H9 (cell line): ENCODE measurements around the gene PTCH1. TPM values are rescaled to one million over a fixed set of nuclear protein-coding genes. Genes with fewer than 3 reads are reported as not detected.

ENCODE experiments used
- DNase-seq: peaks from one replicate; pipeline ENCODE4 v3.0.0-alpha.2; 2017
- H2AFZ ChIP-seq: one replicate; pipeline ENCODE4 v1.6.1; 2013; ENCODE audit warnings: mild to moderate bottlenecking, low read length, control low read depth, moderate library complexity
- H2AK5ac ChIP-seq: 2 replicates; pipeline ENCODE4 v1.6.1; 2013; ENCODE audit warnings: low read length, control low read depth, mixed read lengths; ENCODE audit not compliant: insufficient read length
- H2BK120ac ChIP-seq: one replicate; pipeline ENCODE4 v1.6.1; 2013; ENCODE audit warnings: low read depth, mild to moderate bottlenecking, low read length, control low read depth, inconsistent platforms; ENCODE audit not compliant: poor library complexity, severe bottlenecking
- H2BK12ac ChIP-seq: 2 replicates; pipeline ENCODE4 v1.6.1; 2013; ENCODE audit warnings: low read length, control low read depth, mixed read lengths, low read depth; ENCODE audit not compliant: insufficient read length
- H2BK15ac ChIP-seq: 2 replicates; pipeline ENCODE4 v1.6.1; 2013; ENCODE audit warnings: low read depth, low read length, control low read depth
- H2BK20ac ChIP-seq: one replicate; pipeline ENCODE4 v1.6.1; 2013; ENCODE audit warnings: low read depth, mild to moderate bottlenecking, low read length, control low read depth, inconsistent platforms; ENCODE audit not compliant: poor library complexity, severe bottlenecking
- H2BK5ac ChIP-seq: 2 replicates; pipeline ENCODE4 v1.6.1; 2013; ENCODE audit warnings: low read length, control low read depth, mixed read lengths; ENCODE audit not compliant: insufficient read length
- H3K14ac ChIP-seq: 2 replicates; pipeline ENCODE4 v1.6.1; 2013; ENCODE audit warnings: low read length, control low read depth; ENCODE audit not compliant: insufficient read depth
- H3K18ac ChIP-seq: 2 replicates; pipeline ENCODE4 v1.6.1; 2013; ENCODE audit warnings: low read depth, mild to moderate bottlenecking, mixed read lengths, low read length, control low read depth; ENCODE audit not compliant: insufficient read length
- H3K23ac ChIP-seq: 2 replicates; pipeline ENCODE4 v1.6.1; 2013; ENCODE audit warnings: low read length, control low read depth, mixed read lengths, low read depth; ENCODE audit not compliant: insufficient read length
- H3K23me2 ChIP-seq: 2 replicates; pipeline ENCODE4 v1.6.1; 2013; ENCODE audit warnings: low read depth, mild to moderate bottlenecking, mixed read lengths, low read length, control low read depth; ENCODE audit not compliant: insufficient read length, poor library complexity, severe bottlenecking
- H3K27ac ChIP-seq: 2 replicates; pipeline ENCODE4 v1.5.1; 2013; ENCODE audit warnings: low read length, control low read depth, mixed read lengths, low read depth; ENCODE audit not compliant: insufficient read length
- H3K27me3 ChIP-seq: 2 replicates; pipeline ENCODE4 v1.6.1; 2013; ENCODE audit warnings: low read length, control low read depth, inconsistent platforms; ENCODE audit not compliant: insufficient read depth
- H3K4ac ChIP-seq: 2 replicates; pipeline ENCODE4 v1.6.1; 2013; ENCODE audit warnings: low read depth, mild to moderate bottlenecking, control low read depth, inconsistent platforms, low read length, moderate library complexity
- H3K4me1 ChIP-seq: 2 replicates; pipeline ENCODE4 v1.6.1; 2013; ENCODE audit warnings: low read length, control low read depth, inconsistent platforms; ENCODE audit not compliant: insufficient read depth
- H3K4me2 ChIP-seq: 2 replicates; pipeline ENCODE4 v1.6.1; 2013; ENCODE audit warnings: low read length, control low read depth, mixed read lengths; ENCODE audit not compliant: insufficient read length, insufficient read depth
- H3K56ac ChIP-seq: 2 replicates; pipeline ENCODE4 v1.6.1; 2013; ENCODE audit warnings: low read depth, mild to moderate bottlenecking, mixed read lengths, low read length, control low read depth; ENCODE audit not compliant: insufficient read length
- H3K79me1 ChIP-seq: 2 replicates; pipeline ENCODE4 v1.6.1; 2013; ENCODE audit warnings: low read depth, mild to moderate bottlenecking, moderate library complexity, low read length, control low read depth, inconsistent platforms; ENCODE audit not compliant: insufficient read depth, poor library complexity, severe bottlenecking
- H3K79me2 ChIP-seq: 2 replicates; pipeline ENCODE4 v1.6.1; 2013; ENCODE audit warnings: low read length, control low read depth, inconsistent platforms; ENCODE audit not compliant: insufficient read depth
- H3K9ac ChIP-seq: 2 replicates; pipeline ENCODE4 v1.6.1; 2013; ENCODE audit warnings: low read length, control low read depth, mixed read lengths; ENCODE audit not compliant: insufficient read length; ENCODE audit errors: extremely low read depth
- H3K9me3 ChIP-seq: one replicate; pipeline ENCODE4 v1.6.1; 2013; ENCODE audit warnings: low read depth, low read length, inconsistent platforms; ENCODE audit not compliant: control insufficient read depth
- H3T11ph ChIP-seq: one replicate; pipeline ENCODE4 v1.6.1; 2013; ENCODE audit warnings: mild to moderate bottlenecking, low read length, control low read depth, inconsistent platforms
- H4K20me1 ChIP-seq: one replicate; pipeline ENCODE4 v1.6.1; 2013; ENCODE audit not compliant: control insufficient read depth, insufficient read length, insufficient read depth
- H4K5ac ChIP-seq: 2 replicates; pipeline ENCODE4 v1.6.1; 2013; ENCODE audit warnings: low read depth, mild to moderate bottlenecking, mixed read lengths, low read length, control low read depth; ENCODE audit not compliant: insufficient read length
- H4K8ac ChIP-seq: replicated peaks from 2 replicates; pipeline ENCODE4 v1.6.1; 2013; ENCODE audit warnings: low read length, control low read depth, mixed read lengths, low read depth; ENCODE audit not compliant: insufficient read length
- H4K91ac ChIP-seq: 2 replicates; pipeline ENCODE4 v1.6.1; 2013; ENCODE audit warnings: low read depth, mild to moderate bottlenecking, moderate library complexity, mixed read lengths, low read length, control low read depth; ENCODE audit not compliant: insufficient read length
- H3K27ac Mint-ChIP-seq, 3 experiments: 2 replicates in 2 of 3; 3 replicates in 1 of 3; pipeline ENCODE4 v1.8.0; 2020 to 2021; ENCODE audit warnings: mixed read lengths in 3 of 3, mild to moderate bottlenecking in 1 of 3, moderate library complexity in 1 of 3
- H3K27me3 Mint-ChIP-seq: 2 replicates; pipeline ENCODE4 v1.8.0; 2021; ENCODE audit warnings: low read depth, mild to moderate bottlenecking, moderate library complexity, mixed read lengths
- H3K36me3 Mint-ChIP-seq, 3 experiments: 2 replicates in 2 of 3; 3 replicates in 1 of 3; pipeline ENCODE4 v1.8.0; 2020 to 2021; ENCODE audit warnings: low read depth in 3 of 3, mixed read lengths in 3 of 3; ENCODE audit not compliant: insufficient read depth in 1 of 3
- H3K4me1 Mint-ChIP-seq, 2 experiments: 2 replicates each; pipeline ENCODE4 v1.8.0; 2020; ENCODE audit warnings: mixed read lengths in 2 of 2
- H3K4me3 Mint-ChIP-seq, 2 experiments: 2 replicates in 1 of 2; 3 replicates in 1 of 2; pipeline ENCODE4 v1.8.0; 2020 to 2021; ENCODE audit warnings: mild to moderate bottlenecking in 2 of 2, mixed read lengths in 2 of 2, moderate library complexity in 1 of 2
- H3K9me3 Mint-ChIP-seq, 2 experiments: 2 replicates in 1 of 2; 3 replicates in 1 of 2; pipeline ENCODE4 v1.8.0; 2020; ENCODE audit warnings: mild to moderate bottlenecking in 2 of 2, mixed read lengths in 2 of 2, moderate library complexity in 1 of 2
- WGBS: extraction: QIAGEN DNeasy Blood & Tissue Kit; methylation state at CpG from one replicate; pipeline ENCODE4 v1.1.7; 2013; ENCODE audit warnings: missing lambda C conversion rate, low lambda C conversion rate, mixed read lengths; ENCODE audit not compliant: insufficient read length; ENCODE audit errors: extremely low coverage; 5-methylcytosine and 5-hydroxymethylcytosine counted together
- total RNA-seq: library from RNA; stranded (reverse); gene quantifications from 2 replicates; pipeline ENCODE4 v1.2.1, GENCODE V29; 2021
- TF ChIP-seq, protein P1 (sequence below): fragments of 200-600 bp; sonication (generic); conservative IDR thresholded peaks from 3 replicates; pipeline ENCODE4 v1.8.0; 2021; ENCODE audit warnings: antibody characterized with exemption, mild to moderate bottlenecking

The PTCH1 gene
- total RNA-seq, 1 experiment from 2014 or later = 9.1 TPM

GRCh38 chr9:95477441-95477840 lies 39.3 kb downstream of the PTCH1 start:
- no peak overlapping the region for H2BK12ac ChIP-seq
- no peaks in the 10 kb centered on the region for H3K23me2 ChIP-seq
- H3K9me3 ChIP-seq = no peaks in the 10 kb centered on the region
- H3T11ph ChIP-seq = no peak overlapping the region
- H2BK15ac ChIP-seq = no peak overlapping the region
- no peak overlapping the region for H4K8ac ChIP-seq
- Mint-ChIP-seq H3K9me3 (no peaks in the 10 kb centered on the region), H3K27ac (peak overlapping the region in 2 of 3 experiments; percentile 70 to 73; a peak in 5 of 7 replicates), H3K36me3 (peaks cover 16 to 56% (median 21%) of the 10 kb centered on the region in 3 experiments), H3K4me3 (0 out of 5 replicates have a peak overlapping the region, but pooled peaks of 1 of the 2 experiments have one; percentile 2), H3K4me1 (peaks cover 52 to 55% of the 10 kb centered on the region in 2 experiments), H3K27me3 (peaks cover 10% of the 10 kb centered on the region; the same call in 1 of the 2 replicates)
- DNase-seq = no peak
- no peak overlapping the region for H4K91ac ChIP-seq
- no peak overlapping the region for H3K18ac ChIP-seq
- no peak overlapping the region for H3K56ac ChIP-seq
- no peak overlapping the region for H3K14ac ChIP-seq
- H2AK5ac ChIP-seq = no peak overlapping the region
- no peak overlapping the region for H3K27ac ChIP-seq
- H3K79me1 ChIP-seq = no peaks in the 10 kb centered on the region
- H3K4me2 ChIP-seq = no peak overlapping the region
- H2BK120ac ChIP-seq = no peak overlapping the region
- no peaks in the 10 kb centered on the region for H3K79me2 ChIP-seq
- H2AFZ ChIP-seq = no peak overlapping the region
- TF ChIP-seq, protein P1, sequence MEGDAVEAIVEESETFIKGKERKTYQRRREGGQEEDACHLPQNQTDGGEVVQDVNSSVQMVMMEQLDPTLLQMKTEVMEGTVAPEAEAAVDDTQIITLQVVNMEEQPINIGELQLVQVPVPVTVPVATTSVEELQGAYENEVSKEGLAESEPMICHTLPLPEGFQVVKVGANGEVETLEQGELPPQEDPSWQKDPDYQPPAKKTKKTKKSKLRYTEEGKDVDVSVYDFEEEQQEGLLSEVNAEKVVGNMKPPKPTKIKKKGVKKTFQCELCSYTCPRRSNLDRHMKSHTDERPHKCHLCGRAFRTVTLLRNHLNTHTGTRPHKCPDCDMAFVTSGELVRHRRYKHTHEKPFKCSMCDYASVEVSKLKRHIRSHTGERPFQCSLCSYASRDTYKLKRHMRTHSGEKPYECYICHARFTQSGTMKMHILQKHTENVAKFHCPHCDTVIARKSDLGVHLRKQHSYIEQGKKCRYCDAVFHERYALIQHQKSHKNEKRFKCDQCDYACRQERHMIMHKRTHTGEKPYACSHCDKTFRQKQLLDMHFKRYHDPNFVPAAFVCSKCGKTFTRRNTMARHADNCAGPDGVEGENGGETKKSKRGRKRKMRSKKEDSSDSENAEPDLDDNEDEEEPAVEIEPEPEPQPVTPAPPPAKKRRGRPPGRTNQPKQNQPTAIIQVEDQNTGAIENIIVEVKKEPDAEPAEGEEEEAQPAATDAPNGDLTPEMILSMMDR = no peak
- H4K5ac ChIP-seq = no peak overlapping the region
- no peaks in the 10 kb centered on the region for H4K20me1 ChIP-seq
- no peak overlapping the region for H3K4ac ChIP-seq
- peaks cover 9% of the 10 kb centered on the region for H3K4me1 ChIP-seq
- H2BK5ac ChIP-seq = no peak overlapping the region
- H3K9ac ChIP-seq = no peak overlapping the region
- no peaks in the 10 kb centered on the region for H3K27me3 ChIP-seq
- no peak overlapping the region for H3K23ac ChIP-seq
- WGBS = no CpG with 5 or more reads among the region's 11 CpGs
- no peak overlapping the region for H2BK20ac ChIP-seq
